ENCODE measurements around the gene SLCO3A1.

Gene SLCO3A1

DNA sequence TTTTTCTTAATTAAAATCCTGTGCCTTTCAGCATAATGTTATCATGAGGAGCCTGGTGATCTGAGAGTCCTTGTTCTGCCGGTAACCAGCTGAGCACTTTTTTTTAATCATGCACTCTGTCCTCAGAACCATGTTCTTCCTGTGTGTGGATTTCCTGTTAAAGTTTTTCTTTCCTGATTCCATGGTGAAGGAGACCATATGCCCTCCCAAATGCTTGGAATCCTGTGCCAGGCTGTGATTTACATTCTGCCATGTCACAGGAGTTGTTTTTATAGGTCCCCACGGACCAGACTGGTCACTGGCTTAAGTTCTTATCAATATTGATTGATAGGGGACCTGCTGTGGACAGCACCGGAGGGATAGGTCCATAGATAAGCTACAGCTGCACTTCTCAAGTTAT is 257.8 kb downstream of the SLCO3A1 start:
- no peak for DNase-seq

DNA sequence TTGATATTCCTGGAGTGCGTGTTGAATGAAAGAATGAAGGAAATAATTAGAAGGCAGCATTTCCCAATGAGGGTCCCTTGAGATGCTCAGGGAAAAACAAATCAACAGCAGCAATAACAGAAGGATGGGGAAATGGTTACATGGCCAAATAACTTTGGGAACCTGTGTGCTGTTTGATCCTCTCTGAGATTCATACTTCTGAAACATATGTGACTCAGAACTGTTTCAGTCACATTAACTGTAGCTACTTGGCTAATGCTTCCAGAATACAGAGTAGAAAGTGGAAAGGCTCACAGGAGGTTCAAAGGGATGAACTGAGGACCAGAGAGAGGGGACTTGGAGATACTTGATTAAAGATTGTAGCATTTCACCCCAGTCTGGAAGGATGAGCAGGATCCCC is 258.2 kb downstream of the SLCO3A1 start:
- no peak for DNase-seq

DNA sequence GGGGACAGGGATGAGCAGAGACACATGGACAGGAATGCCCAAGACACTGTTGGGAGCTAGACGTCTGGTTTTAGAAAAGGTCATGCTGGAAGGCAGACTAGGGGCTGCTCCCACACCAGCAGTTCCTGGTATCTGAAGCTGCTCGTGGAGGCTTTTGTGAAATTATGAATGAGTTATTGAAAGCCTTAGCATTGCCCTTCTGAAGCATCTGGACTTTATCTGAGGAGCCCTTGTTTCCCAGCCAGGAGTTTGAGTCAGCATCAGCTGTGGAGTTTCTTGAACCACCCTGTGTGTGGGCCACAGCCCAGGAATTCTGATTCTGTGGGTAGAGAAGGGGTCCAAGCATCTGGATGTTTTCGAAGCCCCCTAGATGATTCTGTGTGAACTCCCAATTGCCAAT is 258.7 kb downstream of the SLCO3A1 start:
- no peak for DNase-seq

DNA sequence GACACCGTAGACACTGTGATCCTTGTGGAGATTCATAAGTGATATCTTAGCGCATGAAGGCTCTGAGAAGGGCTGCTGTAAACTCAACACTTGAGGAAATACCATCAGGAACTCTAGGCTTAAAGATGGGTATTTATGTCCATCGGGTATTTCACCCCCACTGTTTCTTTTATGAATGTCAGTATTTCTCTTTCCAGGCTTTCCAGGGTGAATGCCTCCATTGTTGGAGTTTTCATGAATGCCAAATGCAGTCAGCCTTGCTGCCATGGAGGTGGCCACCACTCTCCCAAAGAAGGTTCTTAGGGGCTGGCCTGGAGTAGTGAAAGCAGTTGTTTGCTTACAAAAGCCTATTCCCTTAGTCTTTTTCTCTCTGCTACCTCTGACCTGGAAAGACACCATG is 259.2 kb downstream of the SLCO3A1 start:
- DNase-seq = no peak

DNA sequence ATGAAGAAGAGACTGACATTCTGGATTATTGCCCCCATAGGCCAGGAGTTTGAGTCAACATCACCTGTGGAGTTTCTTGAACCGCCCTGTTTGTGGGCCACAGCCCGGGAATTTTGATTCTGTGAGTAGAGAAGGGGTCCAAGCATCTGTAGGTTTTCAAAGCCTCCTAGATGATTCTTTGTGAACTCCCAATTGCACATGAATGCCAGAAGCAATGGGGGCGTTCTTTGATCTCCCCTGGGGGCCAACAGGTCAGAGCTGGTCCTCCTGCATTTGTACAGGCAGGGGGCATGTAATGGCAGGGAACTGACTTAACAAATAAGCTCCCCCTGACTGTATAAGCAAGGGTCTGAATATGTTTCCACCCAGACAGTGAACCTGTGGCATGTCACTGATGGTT is 260.3 kb downstream of the SLCO3A1 start:
- no peak for DNase-seq

DNA sequence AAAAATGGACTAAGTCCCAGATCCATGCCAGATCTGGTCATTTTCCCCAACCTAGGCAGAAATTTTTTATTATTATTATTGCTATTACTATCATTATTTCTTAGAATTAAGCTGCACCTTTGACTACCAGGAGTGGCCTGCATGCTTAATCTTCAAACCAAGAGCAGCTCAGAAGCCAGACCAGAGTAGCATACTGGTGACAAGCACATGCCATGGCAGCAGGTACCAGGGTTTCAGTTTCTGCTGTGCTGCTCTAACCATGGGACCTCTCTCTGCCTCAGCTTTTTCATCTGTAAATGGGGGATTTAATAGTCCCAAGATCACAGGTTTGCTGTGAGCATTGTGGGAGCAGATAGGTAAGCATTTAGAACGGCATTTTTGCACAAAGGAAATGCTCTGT is 262.3 kb downstream of the SLCO3A1 start:
- no peak for DNase-seq

DNA sequence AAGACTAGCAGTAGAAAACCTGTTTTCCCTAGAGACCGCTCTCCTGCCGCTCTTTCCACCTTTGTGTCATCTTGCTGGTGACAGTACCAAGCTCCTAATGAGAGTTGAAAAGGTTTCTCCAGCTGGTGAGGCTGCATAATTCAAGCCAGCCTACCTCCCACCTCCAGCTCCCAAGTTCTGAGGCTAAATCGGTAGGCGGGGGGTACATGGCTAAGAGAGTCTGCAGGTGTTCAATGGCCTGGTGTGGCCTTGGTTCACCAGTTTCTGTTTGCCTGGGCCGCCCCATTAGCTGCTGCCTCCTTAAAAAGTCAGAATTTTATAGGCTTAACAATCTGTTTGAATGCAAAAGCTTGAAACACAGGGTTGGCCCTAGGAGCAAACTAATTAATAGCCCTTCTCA is 262.8 kb downstream of the SLCO3A1 start:
- no peak for DNase-seq

DNA sequence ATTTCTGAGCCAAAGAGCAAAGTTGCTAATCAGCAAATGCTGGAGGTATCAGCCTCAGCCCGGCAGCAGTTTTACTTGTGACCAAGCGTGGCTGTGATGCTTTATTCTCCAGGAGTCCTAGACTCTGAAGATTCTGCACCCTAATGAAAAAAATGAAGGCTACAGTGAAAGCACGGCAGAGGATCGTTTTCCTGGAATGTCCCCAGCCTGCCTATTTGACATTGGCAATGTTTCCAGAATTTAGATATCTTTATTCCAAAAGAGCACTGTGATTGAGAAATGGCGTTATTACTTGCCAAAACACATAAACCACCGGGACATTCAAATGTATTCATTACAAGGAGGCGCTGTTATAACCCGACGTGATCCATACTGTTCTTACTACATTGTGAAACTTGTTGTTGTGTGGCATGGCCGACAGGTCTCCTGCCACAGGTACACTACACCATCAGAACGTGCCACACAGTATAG is 263.8 kb downstream of the SLCO3A1 start:
- DNase-seq = no peak

DNA sequence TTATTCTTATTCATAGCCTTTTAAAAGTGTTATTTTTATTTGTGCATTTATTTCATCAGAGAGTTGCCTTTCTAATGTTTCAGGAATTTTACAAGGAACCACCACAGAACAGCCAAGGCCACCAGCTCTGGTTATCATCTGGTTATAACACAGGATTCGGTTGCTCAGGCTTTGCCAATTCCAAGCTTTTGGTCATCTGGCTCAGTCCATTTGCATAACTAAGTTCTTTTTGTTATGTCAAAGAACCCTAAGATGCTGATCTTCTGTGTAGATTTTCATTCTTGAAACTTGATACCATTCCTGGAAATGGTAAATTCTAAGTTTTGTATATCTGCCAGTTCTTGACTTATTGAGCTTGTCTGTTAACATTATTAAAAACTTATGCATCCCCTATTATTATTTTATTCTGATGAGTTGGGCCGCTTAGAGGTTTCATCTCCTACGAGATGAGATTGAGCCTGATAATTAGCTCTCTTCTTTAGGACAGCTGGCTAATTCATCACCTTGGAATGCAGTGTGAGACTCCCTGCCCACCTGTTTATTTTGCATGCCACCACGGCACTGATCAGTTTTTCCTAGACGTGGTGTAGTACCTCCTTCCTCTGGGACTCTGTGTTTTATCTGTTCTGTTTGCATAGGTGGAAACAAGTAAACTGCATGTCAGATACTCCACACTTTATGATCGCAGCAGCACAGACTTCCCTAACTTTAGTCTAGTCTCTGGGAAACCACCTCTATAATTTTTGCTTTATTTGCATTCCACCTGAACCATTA is 264.8 kb downstream of the SLCO3A1 start:
- no peak for DNase-seq

DNA sequence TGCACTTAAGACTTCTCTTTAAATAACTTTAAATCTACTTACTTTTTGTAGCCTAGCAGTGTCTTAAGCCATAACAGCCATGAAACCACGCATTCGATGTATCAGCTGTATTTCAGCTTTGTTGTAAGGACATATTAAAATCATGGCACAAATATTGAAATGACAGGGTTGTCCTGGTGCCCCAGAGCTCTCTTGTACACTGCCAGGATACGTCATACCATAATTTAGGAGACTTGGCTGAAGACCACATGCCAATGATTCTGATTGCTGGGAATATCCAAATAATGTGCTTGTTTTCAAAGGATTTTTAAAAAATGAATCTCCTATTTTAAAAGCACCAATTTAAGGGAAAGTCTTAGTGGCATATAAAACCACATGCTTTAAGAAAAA is 265.4 kb downstream of the SLCO3A1 start:
- no peak for DNase-seq

DNA sequence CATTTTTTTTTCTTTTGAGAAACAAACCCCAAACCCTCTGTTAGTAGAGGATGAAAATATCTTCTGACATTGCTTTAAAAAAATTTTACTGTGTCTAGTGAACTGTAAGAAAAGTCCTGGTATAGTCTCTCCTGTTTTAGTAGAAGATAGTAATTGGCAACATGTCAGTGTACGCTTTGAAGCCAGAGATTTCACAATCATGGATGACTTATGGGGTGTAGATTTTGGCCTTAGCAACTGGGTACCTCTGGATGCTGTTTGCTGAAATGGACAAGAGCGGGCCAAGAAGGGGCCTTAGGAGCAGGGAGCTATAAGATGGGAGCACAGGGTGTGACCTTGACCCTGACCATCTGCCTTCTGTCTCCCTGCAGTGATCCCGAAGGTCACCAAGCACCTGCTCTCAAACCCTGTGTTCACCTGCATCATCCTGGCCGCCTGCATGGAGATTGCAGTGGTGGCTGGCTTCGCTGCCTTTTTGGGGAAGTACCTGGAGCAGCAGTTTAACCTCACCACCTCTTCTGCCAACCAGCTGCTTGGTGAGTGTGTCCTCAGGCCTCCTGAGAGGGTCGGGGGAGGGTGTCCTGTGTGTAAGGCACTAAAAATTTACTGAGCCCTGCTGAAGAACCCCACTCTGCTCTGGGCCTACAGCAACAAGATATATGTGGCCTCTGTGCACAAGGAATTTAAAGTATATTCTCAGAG is 266.7 kb downstream of the SLCO3A1 start:
- no peak for DNase-seq

DNA sequence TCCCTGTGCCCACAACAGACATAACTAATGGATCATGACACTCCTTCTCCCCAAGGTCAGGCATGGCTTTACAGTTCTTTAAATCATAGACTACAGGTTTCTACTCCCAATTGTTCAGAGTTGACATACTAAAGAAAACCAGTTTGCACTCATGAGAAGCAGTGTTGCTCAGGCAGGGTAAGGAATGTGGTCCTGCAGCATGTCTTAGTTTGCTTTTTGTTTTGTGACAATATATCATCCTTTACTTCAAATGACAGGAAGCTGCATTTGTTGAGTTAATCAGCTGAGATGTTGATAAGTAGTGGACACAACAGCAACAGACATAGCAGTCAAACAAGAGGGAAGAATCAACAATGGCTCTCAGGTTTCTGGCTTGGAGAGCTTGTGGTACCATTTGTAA is 267.5 kb downstream of the SLCO3A1 start:
- no peak for DNase-seq

DNA sequence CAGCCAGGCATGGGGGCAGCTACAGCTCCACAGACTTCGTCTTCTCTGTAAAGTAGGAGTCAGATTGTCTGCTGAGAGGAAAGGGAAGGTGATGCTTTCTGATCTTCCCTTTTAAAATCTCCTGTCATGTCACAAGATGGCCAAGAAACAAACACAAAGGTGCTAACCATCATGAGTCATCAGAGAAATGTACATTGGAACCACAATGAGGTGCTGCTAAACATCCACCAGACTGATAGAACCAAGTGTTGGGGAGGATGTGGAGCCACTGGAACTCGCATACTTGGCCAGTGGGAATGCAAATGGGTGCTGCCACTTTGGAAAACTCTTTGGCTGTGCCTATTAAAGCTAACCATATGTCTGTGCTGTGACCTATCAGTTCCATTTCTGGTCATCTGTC is 268.8 kb downstream of the SLCO3A1 start:
- no peak for DNase-seq

DNA sequence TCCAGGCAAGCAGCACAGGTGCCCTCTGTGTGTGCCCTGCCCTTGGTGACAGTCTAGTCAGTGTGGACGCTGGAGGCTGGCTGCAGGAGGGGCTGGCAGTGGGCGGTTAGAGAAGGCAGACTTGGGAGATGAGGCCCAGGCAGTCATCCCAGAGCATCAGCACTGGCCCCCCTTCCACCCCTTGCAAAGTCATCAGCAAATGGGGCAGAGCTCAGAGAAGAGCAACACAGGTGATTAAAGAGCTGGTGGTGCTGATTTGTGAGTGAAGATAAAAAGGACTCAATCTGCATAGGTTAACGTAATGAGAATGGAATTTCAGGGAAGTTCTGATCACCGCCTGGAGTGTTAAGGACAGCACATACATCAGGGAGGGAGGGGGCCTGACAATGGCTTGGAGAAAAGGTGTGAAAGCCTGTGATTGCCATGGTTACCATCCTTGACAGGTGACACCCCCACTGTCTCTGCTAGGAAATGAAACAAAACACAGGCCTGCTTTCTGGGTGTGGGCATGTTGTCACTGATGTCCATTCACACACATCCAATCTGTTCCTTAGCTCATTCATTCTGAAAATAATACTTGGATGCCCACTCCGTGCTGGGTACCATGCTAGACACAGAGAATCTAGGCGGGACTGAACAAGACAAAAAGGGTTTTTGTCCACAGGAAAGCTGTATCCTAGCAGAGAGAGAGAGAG is 270.6 kb downstream of the SLCO3A1 start:
- no peak for DNase-seq

DNA sequence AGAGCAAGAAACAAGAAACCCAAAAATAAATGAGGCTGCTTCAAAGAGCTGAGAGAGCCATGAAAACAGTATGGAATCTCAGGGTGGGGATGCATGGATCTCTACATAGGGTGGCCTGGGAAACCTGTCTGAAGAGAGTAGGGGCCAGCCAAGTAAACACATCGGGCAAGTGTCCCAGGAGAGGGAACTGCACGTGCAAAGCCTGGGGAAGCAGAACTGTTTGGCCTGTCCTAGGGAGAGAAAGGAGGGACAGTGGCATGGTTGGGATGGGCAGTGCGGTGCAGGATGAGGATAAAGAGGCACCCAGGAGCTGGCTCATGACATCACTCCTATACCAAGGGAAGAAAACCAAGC is 271.1 kb downstream of the SLCO3A1 start:
- DNase-seq = no peak

DNA sequence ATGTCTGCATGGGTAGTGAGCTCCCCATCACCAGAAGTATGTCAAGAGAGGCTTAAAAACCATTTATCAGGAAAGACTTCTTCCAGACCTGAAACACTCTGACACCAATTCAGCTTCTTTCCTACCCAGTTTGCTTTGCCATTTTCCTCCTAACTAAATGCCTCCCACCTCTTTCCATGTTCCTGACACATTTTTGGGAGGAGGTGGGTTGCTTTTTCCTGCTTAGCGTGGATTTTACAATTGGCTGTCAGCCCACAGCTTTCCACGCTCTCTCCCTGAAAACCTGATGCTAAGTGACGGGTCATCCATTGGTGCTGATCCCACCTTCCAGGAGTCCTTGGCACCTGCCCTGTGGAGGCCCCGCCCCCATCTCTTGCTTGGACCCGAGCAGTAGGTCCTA is 275.3 kb downstream of the SLCO3A1 start:
- no peak for DNase-seq

DNA sequence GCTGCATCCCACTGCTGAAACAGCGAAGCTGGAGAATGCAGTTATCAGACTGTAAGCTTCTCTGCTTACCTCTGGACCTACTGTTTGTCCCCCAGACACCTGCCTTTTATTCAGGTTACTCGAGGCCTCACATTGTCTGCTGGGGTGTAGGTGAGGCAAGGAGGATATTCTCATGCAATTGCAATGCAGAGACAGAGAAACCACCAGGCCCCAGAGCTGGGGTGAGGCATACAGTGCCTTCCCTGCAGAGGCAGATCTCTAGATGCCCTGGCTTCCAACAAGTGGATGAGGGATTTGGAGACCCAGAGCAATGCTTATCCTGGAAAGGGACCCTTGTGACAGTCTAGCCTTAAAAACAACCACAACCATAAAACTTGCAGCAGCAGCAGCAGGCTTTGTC is 276.7 kb downstream of the SLCO3A1 start:
- DNase-seq = no peak

DNA sequence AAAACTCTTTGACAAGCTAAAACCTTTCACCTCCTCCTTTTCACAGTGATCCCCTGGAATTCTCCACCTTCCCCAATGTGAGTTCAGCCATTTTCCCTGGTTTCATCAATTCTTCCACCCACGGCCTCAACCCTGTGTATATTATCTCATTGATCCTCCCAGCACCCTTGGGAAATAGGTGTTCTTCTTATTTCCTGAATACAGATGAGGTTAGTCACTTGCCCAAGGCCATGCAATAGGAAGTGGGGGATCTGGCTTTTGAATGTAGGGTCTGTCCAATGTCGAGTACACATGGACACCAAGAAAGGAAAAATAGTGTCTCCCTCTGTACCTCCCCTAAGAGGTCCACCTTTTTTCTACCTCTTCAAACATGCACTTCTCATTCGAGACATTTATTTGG is 277.4 kb downstream of the SLCO3A1 start:
- no peak for DNase-seq

DNA sequence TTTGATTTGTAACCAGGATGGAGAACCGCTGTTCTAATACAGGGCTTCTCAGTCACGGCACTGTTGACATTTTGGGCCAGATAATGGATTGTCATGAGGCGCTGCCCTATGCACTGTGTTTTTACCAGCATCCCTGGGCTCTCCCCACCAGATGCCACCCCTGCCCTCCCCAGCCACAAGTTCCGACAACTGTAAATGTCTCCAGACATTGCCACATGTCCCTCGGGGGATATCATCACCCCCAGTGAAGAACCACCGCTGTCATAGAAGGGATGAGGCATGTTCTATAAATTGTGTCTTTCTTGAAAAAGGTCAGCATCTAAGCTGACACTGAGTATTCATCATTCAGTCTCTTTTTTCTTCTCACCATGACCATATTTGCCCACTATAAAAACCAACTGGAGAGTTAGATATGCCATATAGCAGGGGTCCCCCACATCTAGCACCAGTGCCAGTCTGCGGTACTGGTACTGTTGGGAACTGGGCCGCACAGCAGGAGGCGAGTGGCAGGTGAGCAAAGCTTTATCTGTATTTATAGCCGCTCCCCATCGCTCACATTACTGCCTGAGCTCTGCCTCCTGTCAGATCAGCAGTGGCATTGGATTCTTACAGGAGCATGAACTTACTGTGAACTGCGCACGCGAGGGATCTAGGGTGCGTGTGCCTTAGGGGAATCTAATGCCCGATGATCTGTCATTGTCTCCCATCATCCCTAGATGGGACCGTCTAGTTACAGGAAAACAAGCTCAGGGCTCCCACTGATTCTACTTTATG is 279.7 kb downstream of the SLCO3A1 start:
- no peak for DNase-seq

DNA sequence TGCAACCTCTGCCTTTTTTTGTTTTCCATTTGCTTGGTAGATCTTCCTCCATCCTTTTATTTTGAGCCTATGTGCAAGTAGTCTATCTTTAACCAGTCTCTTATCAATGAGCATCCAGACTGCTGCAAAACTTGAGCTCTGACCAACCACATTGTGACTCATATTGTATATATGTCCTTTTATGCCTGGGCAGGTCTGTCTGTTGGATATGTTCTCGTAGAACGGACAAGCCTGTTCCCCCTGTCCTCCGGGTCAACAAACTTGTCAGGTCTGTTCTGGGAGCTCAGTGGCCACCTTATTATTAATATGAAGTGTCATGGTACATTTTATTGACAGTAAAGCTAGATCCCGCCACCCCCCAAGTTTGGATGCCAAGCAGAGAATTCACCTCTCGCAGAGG is 287.3 kb downstream of the SLCO3A1 start:
- no peak for DNase-seq

DNA sequence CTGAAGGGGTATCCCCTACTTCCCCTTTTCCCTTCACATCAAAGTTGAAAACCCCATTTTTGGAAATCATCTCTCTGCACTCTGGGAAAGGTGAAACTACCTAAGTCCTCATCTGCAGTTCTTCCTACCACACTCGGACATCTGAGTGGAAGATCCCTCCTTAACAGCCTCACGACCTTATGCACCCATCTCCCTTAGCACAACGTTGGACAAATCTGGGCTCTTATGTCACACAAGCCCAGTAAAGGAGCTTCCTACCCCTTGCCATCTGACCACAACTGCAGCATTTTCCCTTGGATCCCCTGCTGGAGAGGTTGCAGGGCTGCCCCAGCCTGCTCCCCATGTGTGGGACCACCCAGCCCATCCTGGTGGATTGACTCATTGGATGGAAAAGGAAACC is 288.1 kb downstream of the SLCO3A1 start:
- DNase-seq = no peak

DNA sequence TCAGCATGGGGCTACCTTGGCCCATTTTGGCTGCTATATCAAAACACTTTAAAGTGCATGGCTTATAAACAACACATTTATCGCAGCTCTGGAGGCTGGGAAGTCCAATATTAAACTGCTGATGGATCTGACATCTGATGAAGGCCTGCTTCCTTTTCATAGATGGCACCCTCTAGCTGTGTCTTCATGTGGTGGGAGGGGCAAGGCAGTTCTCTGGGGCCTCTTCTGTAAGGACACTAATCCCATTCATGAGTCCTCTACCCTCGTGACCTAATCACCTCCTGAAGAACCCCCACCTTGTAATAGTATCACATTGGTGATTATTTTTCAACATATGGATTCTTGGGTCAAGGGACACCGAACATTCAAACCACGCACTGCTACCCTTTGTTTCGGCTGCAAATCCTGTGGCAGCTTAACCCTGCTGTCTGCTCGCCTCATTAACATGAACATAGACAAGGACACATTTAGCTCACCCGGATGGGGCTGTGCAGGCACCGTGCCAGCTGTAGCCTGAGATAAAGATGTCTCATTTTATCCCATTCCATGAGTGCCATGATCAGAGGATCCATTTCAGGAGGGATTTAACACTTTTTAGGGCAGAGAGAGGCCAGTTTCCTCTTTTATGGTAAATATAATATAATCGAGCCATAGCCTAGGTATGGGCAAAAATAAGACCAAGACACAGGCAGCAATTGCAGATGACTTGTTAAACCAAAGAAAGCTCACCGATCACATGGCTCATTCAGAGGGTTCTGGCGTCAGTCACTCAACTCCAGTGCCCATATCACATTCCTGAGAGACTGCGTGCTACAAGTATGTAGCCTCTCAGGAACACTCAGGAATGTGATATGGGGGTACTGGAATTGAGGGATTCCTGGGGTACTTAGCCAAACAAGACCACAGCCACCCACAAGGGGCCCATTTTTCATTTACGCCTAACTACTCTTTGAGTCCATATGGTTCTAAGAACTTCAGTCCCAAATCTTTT is 289.0 kb downstream of the SLCO3A1 start:
- no peak for DNase-seq

All from activated CD4-positive, alpha-beta T cell treated with anti-CD3 and anti-CD28 coated beads for 4 hours (primary cell).